ENCODE data around the gene PPP1R1C.

- no peak for TF ChIP-seq CTCF (IDR thresholded peaks at IDR 0.05; ENCODE audit: low read depth, low read length, poor library complexity, severe bottlenecking)
- no peak for TF ChIP-seq EZH2phosphoT487 (IDR thresholded peaks at IDR 0.05; ENCODE audit: borderline replicate concordance, low read length)
Measured at GRCh38 chr2:182048621-182049020, 63.0 kb downstream of the PPP1R1C start.
